HEK293 (cell line): ENCODE data around the gene FRMD3.

Experiments used
- CTCF ChIA-PET: fragments of 350-600 bp; formaldehyde crosslinking; extraction: SDS; loops from one replicate; lab custom pipeline; 2021; ENCODE audit warnings: antibody characterized with exemption; lab: Yijun Ruan, JAX
- POLR2A ChIA-PET: fragments of 300-600 bp; formaldehyde crosslinking; extraction: SDS; loops from one replicate; lab custom pipeline; 2020; ENCODE audit warnings: antibody characterized with exemption, inconsistent platforms; lab: Yijun Ruan, JAX
- H3K27ac ChIP-seq: fragments of 200-500 bp; sonication (Bioruptor generic); 2 replicates; pipeline ENCODE4 v1.5.1; 2014; ENCODE audit warnings: low read depth, low read length, control low read depth, inconsistent platforms; ENCODE audit errors: extremely low read depth
- H3K36me3 ChIP-seq, 2 experiments: fragments of 200-500 bp in 1 of 2; sonication (Bioruptor generic) in 1 of 2; 1 replicate in 1 of 2; 2 replicates in 1 of 2; pipeline ENCODE4 v1.5.1; 2014 to 2017; ENCODE audit warnings: inconsistent platforms in 2 of 2, low read length in 2 of 2; ENCODE audit not compliant: control insufficient read depth in 2 of 2, insufficient read depth in 1 of 2
- H3K4me1 ChIP-seq: fragments of 200-500 bp; sonication (Bioruptor generic); 2 replicates; pipeline ENCODE4 v1.5.1; 2014; ENCODE audit warnings: mild to moderate bottlenecking, low read length, inconsistent platforms; ENCODE audit not compliant: control insufficient read depth, insufficient read depth
- H3K4me3 ChIP-seq: 2 replicates; pipeline ENCODE4 v1.5.1; 2011; ENCODE audit warnings: low read depth, mild to moderate bottlenecking, control low read depth, low read length, moderate library complexity
- H3K9me3 ChIP-seq: fragments of 200-500 bp; sonication (Bioruptor generic); 2 replicates; pipeline ENCODE4 v1.5.1; 2014; ENCODE audit warnings: low read depth, low read length, inconsistent platforms; ENCODE audit not compliant: control insufficient read depth, insufficient read depth
- BCL11A ChIP-seq: fragments of 450-650 bp; formaldehyde crosslinking; IDR thresholded peaks from 2 replicates; pipeline ENCODE4 v1.5.1; 2016; ENCODE audit warnings: low read depth, missing biosample characterization, missing genetic modification characterization
- BCL11B ChIP-seq: fragments of 450-650 bp; formaldehyde crosslinking; IDR thresholded peaks from 2 replicates; pipeline ENCODE4 v1.5.1; 2016; ENCODE audit warnings: low read depth, missing biosample characterization, missing genetic modification characterization
- EGR2 ChIP-seq: fragments of 450-650 bp; formaldehyde crosslinking; IDR thresholded peaks from 2 replicates; pipeline ENCODE4 v1.5.1; 2016; ENCODE audit warnings: low read depth, missing biosample characterization, missing genetic modification characterization
- GLI2 ChIP-seq: fragments of 450-650 bp; formaldehyde crosslinking; IDR thresholded peaks from 2 replicates; pipeline ENCODE4; 2017; ENCODE audit warnings: missing biosample characterization, missing genetic modification characterization, low read depth, borderline replicate concordance
- GLIS1 ChIP-seq: fragments of 450-650 bp; formaldehyde crosslinking; IDR thresholded peaks from 2 replicates; pipeline ENCODE4 v1.5.1; 2016; ENCODE audit warnings: missing biosample characterization, missing genetic modification characterization
- KLF9 ChIP-seq: fragments of 450-650 bp; formaldehyde crosslinking; IDR thresholded peaks from 2 replicates; pipeline ENCODE4 v1.5.1; 2016; ENCODE audit warnings: missing biosample characterization, missing genetic modification characterization, low read depth
- PRDM1 ChIP-seq: fragments of 450-650 bp; formaldehyde crosslinking; IDR thresholded peaks from 2 replicates; pipeline ENCODE4; 2016; ENCODE audit warnings: missing biosample characterization, missing genetic modification characterization
- RBAK ChIP-seq: fragments of 450-650 bp; formaldehyde crosslinking; IDR thresholded peaks from 2 replicates; pipeline ENCODE4 v1.5.1; 2016; ENCODE audit warnings: missing biosample characterization, missing genetic modification characterization
- SALL2 ChIP-seq: fragments of 450-650 bp; formaldehyde crosslinking; IDR thresholded peaks from 2 replicates; pipeline ENCODE4 v1.5.0; 2017; ENCODE audit warnings: missing biosample characterization, mild to moderate bottlenecking, missing genetic modification characterization, borderline replicate concordance
- SP2 ChIP-seq: fragments of 450-650 bp; formaldehyde crosslinking; IDR thresholded peaks from 2 replicates; pipeline ENCODE4 v1.5.1; 2016; ENCODE audit warnings: missing biosample characterization, missing genetic modification characterization
- ZBTB48 ChIP-seq: fragments of 450-650 bp; formaldehyde crosslinking; IDR thresholded peaks from 2 replicates; pipeline ENCODE4 v1.5.1; 2016; ENCODE audit warnings: missing biosample characterization, missing genetic modification characterization
- ZEB2 ChIP-seq: fragments of 450-650 bp; formaldehyde crosslinking; IDR thresholded peaks from 2 replicates; pipeline ENCODE4 v1.5.1; 2016; ENCODE audit warnings: missing biosample characterization, missing genetic modification characterization
- ZNF140 ChIP-seq: fragments of 450-650 bp; formaldehyde crosslinking; IDR thresholded peaks from 2 replicates; pipeline ENCODE4 v1.5.1; 2016; ENCODE audit warnings: missing biosample characterization, missing genetic modification characterization
- ZNF16 ChIP-seq: fragments of 450-650 bp; formaldehyde crosslinking; IDR thresholded peaks from 2 replicates; pipeline ENCODE4 v1.5.1; 2016; ENCODE audit warnings: low read depth, missing biosample characterization, missing genetic modification characterization
- ZNF2 ChIP-seq: fragments of 450-650 bp; formaldehyde crosslinking; IDR thresholded peaks from 2 replicates; pipeline ENCODE4 v1.5.1; 2016; ENCODE audit warnings: missing biosample characterization, missing genetic modification characterization
- ZNF221 ChIP-seq: fragments of 450-650 bp; formaldehyde crosslinking; IDR thresholded peaks from 2 replicates; pipeline ENCODE4 v1.5.1; 2017; ENCODE audit warnings: missing biosample characterization, missing genetic modification characterization, borderline replicate concordance
- ZNF292 ChIP-seq: fragments of 450-650 bp; formaldehyde crosslinking; IDR thresholded peaks from 2 replicates; pipeline ENCODE4 v1.5.1; 2016; ENCODE audit warnings: low read depth, missing biosample characterization, missing genetic modification characterization, borderline replicate concordance
- ZNF404 ChIP-seq: fragments of 450-650 bp; formaldehyde crosslinking; IDR thresholded peaks from 2 replicates; pipeline ENCODE4 v1.5.1; 2017; ENCODE audit warnings: missing biosample characterization, missing genetic modification characterization
- ZNF416 ChIP-seq: fragments of 450-650 bp; formaldehyde crosslinking; IDR thresholded peaks from 2 replicates; pipeline ENCODE4 v1.5.1; 2016; ENCODE audit warnings: missing biosample characterization, missing genetic modification characterization
- ZNF501 ChIP-seq: fragments of 450-650 bp; formaldehyde crosslinking; IDR thresholded peaks from 2 replicates; pipeline ENCODE4 v1.5.1; 2016; ENCODE audit warnings: missing biosample characterization, missing genetic modification characterization
- ZNF560 ChIP-seq: fragments of 450-650 bp; formaldehyde crosslinking; IDR thresholded peaks from 2 replicates; pipeline ENCODE4 v1.5.1; 2017; ENCODE audit warnings: missing biosample characterization, missing genetic modification characterization, borderline replicate concordance
- ZNF677 ChIP-seq: fragments of 450-650 bp; IDR thresholded peaks from 2 replicates; pipeline ENCODE4 v1.5.0; 2018; ENCODE audit warnings: missing biosample characterization, mild to moderate bottlenecking, missing genetic modification characterization, moderate library complexity
- ZNF701 ChIP-seq: fragments of 450-650 bp; formaldehyde crosslinking; IDR thresholded peaks from 2 replicates; pipeline ENCODE4 v1.5.1; 2016; ENCODE audit warnings: missing biosample characterization, missing genetic modification characterization
- ZNF768 ChIP-seq: fragments of 450-650 bp; formaldehyde crosslinking; IDR thresholded peaks from 2 replicates; pipeline ENCODE4 v1.5.1; 2018; ENCODE audit warnings: missing biosample characterization, mild to moderate bottlenecking, missing genetic modification characterization
- ZSCAN23 ChIP-seq: fragments of 450-650 bp; formaldehyde crosslinking; IDR thresholded peaks from 2 replicates; pipeline ENCODE4 v1.5.1; 2016; ENCODE audit warnings: missing biosample characterization, missing genetic modification characterization
- TF ChIP-seq, protein P1 (sequence below): fragments of 450-650 bp; formaldehyde crosslinking; IDR thresholded peaks from 2 replicates; pipeline ENCODE4 v1.5.1; 2016; ENCODE audit warnings: missing biosample characterization, missing genetic modification characterization
- TF ChIP-seq, protein P2 (sequence below): fragments of 450-650 bp; formaldehyde crosslinking; IDR thresholded peaks from 2 replicates; pipeline ENCODE4 v1.5.1; 2016; ENCODE audit warnings: missing biosample characterization, missing genetic modification characterization
- TF ChIP-seq, protein P3 (sequence below): fragments of 450-650 bp; formaldehyde crosslinking; IDR thresholded peaks from 2 replicates; pipeline ENCODE4 v1.5.1; 2017; ENCODE audit warnings: missing biosample characterization, missing genetic modification characterization

The FRMD3 gene

DNA sequence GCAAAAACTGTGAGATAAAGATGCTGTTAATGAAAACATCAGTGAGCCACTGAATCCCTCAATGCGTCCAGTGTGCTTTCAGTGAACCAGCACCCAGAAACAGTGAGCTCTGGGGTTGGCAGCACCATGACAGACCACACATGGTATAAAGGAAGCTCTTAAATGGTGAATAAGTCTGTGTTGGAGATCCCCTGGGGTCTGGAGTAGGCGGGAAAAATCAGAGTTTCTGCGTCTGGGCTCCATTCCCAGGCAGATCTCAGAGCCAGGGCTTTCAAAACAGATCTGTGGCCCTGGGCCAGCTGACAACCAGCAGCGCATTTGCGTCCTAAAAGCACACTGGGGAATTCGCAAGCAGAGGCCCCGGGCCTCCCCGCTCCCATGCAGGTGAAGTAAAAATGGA is 233.5 kb downstream of the FRMD3 start (continued):
- TF ChIP-seq BCL11B (tag by site-specific recombination) (no peak), ZNF404 (tag by site-specific recombination) (no peak), ZNF140 (tag by site-specific recombination) (no peak), GLI2 (no peak), ZNF768 (no peak), ZNF221 (no peak)
- TF ChIP-seq, all 188 proteins: peak for 0

DNA sequence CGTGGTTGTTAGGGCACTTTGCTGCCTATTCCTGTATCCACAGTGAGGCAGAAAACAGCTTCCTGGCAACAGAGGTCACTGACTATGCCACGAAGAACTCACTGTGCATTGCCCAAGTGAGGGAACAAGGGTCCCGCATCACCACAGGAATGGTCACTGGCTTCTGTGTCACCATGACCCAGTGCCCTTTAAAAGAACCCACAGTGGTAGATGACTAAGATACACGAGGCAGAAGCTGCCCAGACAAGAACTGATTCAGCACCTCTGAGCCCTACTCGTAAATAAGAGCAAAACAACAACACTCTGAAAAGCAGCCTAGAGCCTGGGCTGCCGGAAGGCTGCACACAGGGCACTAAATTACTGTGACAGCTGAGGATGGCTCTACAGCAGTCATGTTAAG is 238.6 kb downstream of the FRMD3 start:
- Histone ChIP-seq H3K36me3 (no peaks in the 10 kb centered on the region), H3K4me1 (no peaks in the 10 kb centered on the region), H3K4me3 (no peak overlapping the region), H3K9me3 (no peaks in the 10 kb centered on the region), H3K27ac (no peak overlapping the region)
- ChIA-PET POLR2A (no interaction called here), CTCF (no interaction called here)
- TF ChIP-seq ZNF501 (tag by site-specific recombination) (no peak), ZNF16 (no peak), GLIS1 (tag by site-specific recombination) (no peak), SALL2 (tag by site-specific recombination) (no peak), ZNF2 (tag by site-specific recombination) (no peak), ZNF677 (no peak), ZNF416 (tag by site-specific recombination) (no peak), ZBTB48 (no peak), ZNF701 (no peak), ZNF292 (tag by site-specific recombination) (no peak), KLF9 (no peak), BCL11A (tag by site-specific recombination) (no peak), ZNF560 (tag by site-specific recombination) (no peak), ZEB2 (no peak), EGR2 (no peak), PRDM1 (tag by site-specific recombination) (no peak)
- TF ChIP-seq, protein P1, sequence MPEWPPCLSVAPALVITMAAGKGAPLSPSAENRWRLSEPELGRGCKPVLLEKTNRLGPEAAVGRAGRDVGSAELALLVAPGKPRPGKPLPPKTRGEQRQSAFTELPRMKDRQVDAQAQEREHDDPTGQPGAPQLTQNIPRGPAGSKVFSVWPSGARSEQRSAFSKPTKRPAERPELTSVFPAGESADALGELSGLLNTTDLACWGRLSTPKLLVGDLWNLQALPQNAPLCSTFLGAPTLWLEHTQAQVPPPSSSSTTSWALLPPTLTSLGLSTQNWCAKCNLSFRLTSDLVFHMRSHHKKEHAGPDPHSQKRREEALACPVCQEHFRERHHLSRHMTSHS (tag by site-specific recombination), result no peak

DNA sequence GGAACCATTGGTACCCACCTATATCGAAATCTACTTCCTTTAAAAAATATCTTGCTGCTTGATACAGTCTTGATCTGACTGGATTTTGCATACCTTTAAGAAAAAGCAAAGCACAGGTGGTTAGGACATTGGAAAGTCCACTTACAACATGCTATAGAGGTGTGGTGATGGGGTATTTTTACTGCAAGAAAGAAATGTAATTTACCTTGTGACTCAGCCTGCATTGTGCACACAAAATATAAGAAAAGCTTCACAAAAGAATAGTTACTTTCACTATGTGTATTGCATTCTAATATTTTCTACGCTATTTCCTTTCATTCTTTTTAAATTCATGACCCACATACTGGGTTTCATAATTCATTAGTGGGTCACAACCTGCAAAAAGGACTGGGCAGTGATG is 239.1 kb downstream of the FRMD3 start:
- no peak overlapping the region for H3K4me3 ChIP-seq
- CTCF ChIA-PET, result no interaction called here
- POLR2A ChIA-PET, result no interaction called here
- H3K4me1 ChIP-seq, result no peaks in the 10 kb centered on the region
- TF ChIP-seq, protein P2, sequence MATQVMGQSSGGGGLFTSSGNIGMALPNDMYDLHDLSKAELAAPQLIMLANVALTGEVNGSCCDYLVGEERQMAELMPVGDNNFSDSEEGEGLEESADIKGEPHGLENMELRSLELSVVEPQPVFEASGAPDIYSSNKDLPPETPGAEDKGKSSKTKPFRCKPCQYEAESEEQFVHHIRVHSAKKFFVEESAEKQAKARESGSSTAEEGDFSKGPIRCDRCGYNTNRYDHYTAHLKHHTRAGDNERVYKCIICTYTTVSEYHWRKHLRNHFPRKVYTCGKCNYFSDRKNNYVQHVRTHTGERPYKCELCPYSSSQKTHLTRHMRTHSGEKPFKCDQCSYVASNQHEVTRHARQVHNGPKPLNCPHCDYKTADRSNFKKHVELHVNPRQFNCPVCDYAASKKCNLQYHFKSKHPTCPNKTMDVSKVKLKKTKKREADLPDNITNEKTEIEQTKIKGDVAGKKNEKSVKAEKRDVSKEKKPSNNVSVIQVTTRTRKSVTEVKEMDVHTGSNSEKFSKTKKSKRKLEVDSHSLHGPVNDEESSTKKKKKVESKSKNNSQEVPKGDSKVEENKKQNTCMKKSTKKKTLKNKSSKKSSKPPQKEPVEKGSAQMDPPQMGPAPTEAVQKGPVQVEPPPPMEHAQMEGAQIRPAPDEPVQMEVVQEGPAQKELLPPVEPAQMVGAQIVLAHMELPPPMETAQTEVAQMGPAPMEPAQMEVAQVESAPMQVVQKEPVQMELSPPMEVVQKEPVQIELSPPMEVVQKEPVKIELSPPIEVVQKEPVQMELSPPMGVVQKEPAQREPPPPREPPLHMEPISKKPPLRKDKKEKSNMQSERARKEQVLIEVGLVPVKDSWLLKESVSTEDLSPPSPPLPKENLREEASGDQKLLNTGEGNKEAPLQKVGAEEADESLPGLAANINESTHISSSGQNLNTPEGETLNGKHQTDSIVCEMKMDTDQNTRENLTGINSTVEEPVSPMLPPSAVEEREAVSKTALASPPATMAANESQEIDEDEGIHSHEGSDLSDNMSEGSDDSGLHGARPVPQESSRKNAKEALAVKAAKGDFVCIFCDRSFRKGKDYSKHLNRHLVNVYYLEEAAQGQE (tag by site-specific recombination), result no peak
- TF ChIP-seq, protein P3, sequence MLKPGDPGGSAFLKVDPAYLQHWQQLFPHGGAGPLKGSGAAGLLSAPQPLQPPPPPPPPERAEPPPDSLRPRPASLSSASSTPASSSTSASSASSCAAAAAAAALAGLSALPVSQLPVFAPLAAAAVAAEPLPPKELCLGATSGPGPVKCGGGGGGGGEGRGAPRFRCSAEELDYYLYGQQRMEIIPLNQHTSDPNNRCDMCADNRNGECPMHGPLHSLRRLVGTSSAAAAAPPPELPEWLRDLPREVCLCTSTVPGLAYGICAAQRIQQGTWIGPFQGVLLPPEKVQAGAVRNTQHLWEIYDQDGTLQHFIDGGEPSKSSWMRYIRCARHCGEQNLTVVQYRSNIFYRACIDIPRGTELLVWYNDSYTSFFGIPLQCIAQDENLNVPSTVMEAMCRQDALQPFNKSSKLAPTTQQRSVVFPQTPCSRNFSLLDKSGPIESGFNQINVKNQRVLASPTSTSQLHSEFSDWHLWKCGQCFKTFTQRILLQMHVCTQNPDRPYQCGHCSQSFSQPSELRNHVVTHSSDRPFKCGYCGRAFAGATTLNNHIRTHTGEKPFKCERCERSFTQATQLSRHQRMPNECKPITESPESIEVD (tag by site-specific recombination), result no peak
- TF ChIP-seq RBAK (tag by site-specific recombination) (no peak), ZSCAN23 (tag by site-specific recombination) (no peak), SP2 (tag by site-specific recombination) (no peak), ZNF677 (no peak)
- H3K36me3 ChIP-seq, result no peaks in the 10 kb centered on the region
- no peak overlapping the region for H3K27ac ChIP-seq
- no peaks in the 10 kb centered on the region for H3K9me3 ChIP-seq
